PC-3 (cell line): Measurements from ENCODE around the gene ALX3. TPM values are rescaled to one million over a fixed set of nuclear protein-coding genes. Genes with fewer than 3 reads are reported as not detected.

ENCODE experiments used
- ATAC-seq: fragments of 200-7000 bp; cut with Tn5 transposase; 2 replicates; pipeline ENCODE4 v1.9.1; 2020; ENCODE audit warnings: mild to moderate bottlenecking, moderate library complexity
- BruUV-seq: library from RNA; stranded (reverse); fragments of 400-500 nt; replicated peaks from 2 replicates; lab custom pipeline; 2021; lab: Mats Ljungman, UMichigan
- CTCF ChIA-PET: fragments of 300-600 bp; sonication (Branson Sonifier 250); formaldehyde crosslinking; loops from one replicate; lab custom pipeline; 2022; ENCODE audit warnings: antibody characterized with exemption; lab: Charles Lee
- POLR2A ChIA-PET: fragments of 300-600 bp; sonication (Branson Sonifier 250); formaldehyde crosslinking; loops from one replicate; lab custom pipeline; 2022; ENCODE audit warnings: antibody characterized with exemption; ENCODE audit not compliant: unreplicated experiment; lab: Charles Lee
- DNase-seq: peaks from one replicate; pipeline ENCODE4 v3.0.0-alpha.2; 2015
- H2AFZ ChIP-seq: fragments of 300-600 bp; sonication (generic); 2 replicates; pipeline ENCODE4 v1.6.0; 2016; ENCODE audit warnings: antibody characterized with exemption, low read length
- H3F3A ChIP-seq: fragments of 300-600 bp; sonication (generic); one replicate; pipeline ENCODE4 v1.6.0; 2017; ENCODE audit warnings: antibody characterized with exemption, low read length, control low read depth, mild to moderate bottlenecking; ENCODE audit not compliant: unreplicated experiment
- H3K27ac ChIP-seq: fragments of 300-600 bp; sonication (generic); 2 replicates; pipeline ENCODE4 v1.5.1; 2016; ENCODE audit warnings: mild to moderate bottlenecking, low read length
- H3K27me3 ChIP-seq: fragments of 300-600 bp; sonication (generic); 2 replicates; pipeline ENCODE4 v1.6.1; 2016; ENCODE audit warnings: low read length, mixed read lengths
- H3K36me3 ChIP-seq: fragments of 300-600 bp; sonication (generic); 2 replicates; pipeline ENCODE4 v1.6.1; 2016; ENCODE audit warnings: low read depth, mixed run types, low read length, mixed read lengths
- H3K4me1 ChIP-seq: fragments of 300-600 bp; sonication (generic); 2 replicates; pipeline ENCODE4 v1.5.1; 2016; ENCODE audit warnings: low read length; ENCODE audit not compliant: insufficient read depth
- H3K4me2 ChIP-seq: fragments of 300-600 bp; sonication (generic); 2 replicates; pipeline ENCODE4 v1.6.0; 2016; ENCODE audit warnings: low read length
- H3K4me3 ChIP-seq: fragments of 300-600 bp; sonication (generic); 2 replicates; pipeline ENCODE4 v1.5.1; 2016; ENCODE audit warnings: mild to moderate bottlenecking, low read length, mixed read lengths
- H3K79me2 ChIP-seq: fragments of 300-600 bp; sonication (generic); 2 replicates; pipeline ENCODE4 v1.6.1; 2017; ENCODE audit warnings: low read length, mixed read lengths
- H3K9ac ChIP-seq: fragments of 300-600 bp; sonication (generic); 2 replicates; pipeline ENCODE4 v1.6.0; 2016; ENCODE audit warnings: mild to moderate bottlenecking, low read length
- H3K9me2 ChIP-seq: fragments of 300-600 bp; sonication (generic); replicated peaks from 2 replicates; pipeline ENCODE4 v1.6.1; 2016; ENCODE audit warnings: mixed run types, low read length, mixed read lengths
- H3K9me3 ChIP-seq: fragments of 300-600 bp; sonication (generic); 2 replicates; pipeline ENCODE4 v1.6.1; 2016; ENCODE audit warnings: low read length, mixed read lengths
- H4K20me1 ChIP-seq: fragments of 300-600 bp; sonication (generic); 2 replicates; pipeline ENCODE4 v1.6.1; 2016; ENCODE audit warnings: low read length, mixed read lengths
- CTCF ChIP-seq: fragments of 300-600 bp; sonication (generic); conservative IDR thresholded peaks from 2 replicates; pipeline ENCODE4 v1.5.1; 2017; ENCODE audit warnings: antibody characterized with exemption, low read depth, mild to moderate bottlenecking, low read length
- EZH2 ChIP-seq: fragments of 300-600 bp; sonication (generic); IDR thresholded peaks from one replicate; pipeline ENCODE4 v1.6.1; 2017; ENCODE audit warnings: antibody characterized with exemption, mild to moderate bottlenecking, low read length; ENCODE audit not compliant: unreplicated experiment
- EZH2phosphoT487 ChIP-seq: fragments of 300-600 bp; sonication (generic); IDR thresholded peaks from 2 replicates; pipeline ENCODE4 v1.6.1; 2018; ENCODE audit warnings: mild to moderate bottlenecking, antibody characterized with exemption, low read length, borderline replicate concordance
- intact Hi-C: fragments of 100-400 bp; cut with micrococcal nuclease; formaldehyde crosslinking; loops from 2 replicates; pipeline ENCODE4 v1.9.0; 2023
- total RNA-seq: library from RNA; depleted of rRNA; stranded (reverse); fragments of >200 nt; gene quantifications from 2 replicates; pipeline ENCODE4 v1.2.3, GENCODE V29; 2014

Gene ALX3
- total RNA-seq, 1 experiment from 2014 or later: not detected

- peaks cover 6% of the 10 kb centered on the region; the same call in 1 of the 2 replicates for H3K4me1 ChIP-seq
- ATAC-seq (no peak), DNase-seq (no peak)
- H3K9ac ChIP-seq: no peak overlapping the region
- H2AFZ ChIP-seq: no peak overlapping the region
- TF ChIP-seq CTCF (no peak), EZH2phosphoT487 (no peak), EZH2 (no peak)
- no peaks in the 10 kb centered on the region for H3K27me3 ChIP-seq
- H3K9me2 ChIP-seq: no peaks in the 10 kb centered on the region
- no peak overlapping the region for H3K4me2 ChIP-seq
- no TSS peak for BruUV-seq
- no peaks in the 10 kb centered on the region for H3K79me2 ChIP-seq
- H3K4me3 ChIP-seq: no peak overlapping the region
- POLR2A ChIA-PET: no interaction called here
- CTCF ChIA-PET: interaction anchor here (0.5 kb wide), 1 partner anchor 42 kb away, joined by 6 read pairs; no protein-coding TSS in a partner anchor
- intact Hi-C loops: no loop called here
- no peak overlapping the region for H3K27ac ChIP-seq
- H3K9me3 ChIP-seq: no peaks in the 10 kb centered on the region
- peaks cover 44% of the 10 kb centered on the region for H3K36me3 ChIP-seq
- H4K20me1 ChIP-seq: no peaks in the 10 kb centered on the region
- H3F3A ChIP-seq: no peaks in the 10 kb centered on the region
Measured at GRCh38 chr1:110024613-110025012, 45.9 kb downstream of the ALX3 start.

GRCh38 chr1:110021285-110021684 lies 49.2 kb downstream of the ALX3 start:
- no peaks in the 10 kb centered on the region for H3K9me3 ChIP-seq
- H3K36me3 ChIP-seq: peaks cover 78% of the 10 kb centered on the region
- H3K4me1 ChIP-seq: peaks cover 6% of the 10 kb centered on the region; the same call in 1 of the 2 replicates
- H3K9me2 ChIP-seq: no peaks in the 10 kb centered on the region
- intact Hi-C loops: no loop called here
- ChIA-PET POLR2A (no interaction called here), CTCF (no interaction called here)
- DNase-seq (peak; percentile 31), ATAC-seq (peak; percentile 79)
- H3K4me3 ChIP-seq: no peak overlapping the region
- BruUV-seq: no TSS peak
- no peaks in the 10 kb centered on the region for H3K27me3 ChIP-seq
- no peak for TF ChIP-seq CTCF
- TF ChIP-seq EZH2phosphoT487: no peak
- TF ChIP-seq EZH2: no peak
- no peak overlapping the region for H2AFZ ChIP-seq
- H3K27ac ChIP-seq: no peak overlapping the region
- no peak overlapping the region for H3K9ac ChIP-seq
- no peaks in the 10 kb centered on the region for H3F3A ChIP-seq
- H3K4me2 ChIP-seq: no peak overlapping the region
- no peaks in the 10 kb centered on the region for H3K79me2 ChIP-seq
- H4K20me1 ChIP-seq: no peaks in the 10 kb centered on the region

- no peaks in the 10 kb centered on the region for H4K20me1 ChIP-seq
- H3K27me3 ChIP-seq: no peaks in the 10 kb centered on the region
- BruUV-seq: no TSS peak
- H3K4me2 ChIP-seq: no peak overlapping the region
- H3K27ac ChIP-seq: no peak overlapping the region
- no peaks in the 10 kb centered on the region for H3K9me2 ChIP-seq
- CTCF ChIA-PET: no interaction called here
- H3K36me3 ChIP-seq: peaks cover 88% of the 10 kb centered on the region
- H3F3A ChIP-seq: no peaks in the 10 kb centered on the region
- ATAC-seq (peak; percentile 31), DNase-seq (no peak)
- H2AFZ ChIP-seq: no peak overlapping the region
- POLR2A ChIA-PET: interaction anchor here (0.6 kb wide), 1 partner anchor 41 kb away, joined by 3 read pairs; no protein-coding TSS in a partner anchor
- intact Hi-C loops: no loop called here
- no peak overlapping the region for H3K4me3 ChIP-seq
- H3K9ac ChIP-seq: no peak overlapping the region
- no peaks in the 10 kb centered on the region for H3K9me3 ChIP-seq
- TF ChIP-seq EZH2 (no peak), CTCF (no peak), EZH2phosphoT487 (no peak)
- no peaks in the 10 kb centered on the region for H3K79me2 ChIP-seq
- peaks cover 6% of the 10 kb centered on the region; the same call in 1 of the 2 replicates for H3K4me1 ChIP-seq
Measured at GRCh38 chr1:110019770-110020169, 50.7 kb downstream of the ALX3 start.
